GM21825 (cell line): ENCODE results near the gene MEIS1.

Experiments
- ATAC-seq: cut with Tn5 transposase; IDR thresholded peaks from one replicate; pipeline ENCODE4 v1.9.1; 2021; ENCODE audit warnings: mild to moderate bottlenecking, moderate library complexity; ENCODE audit not compliant: unreplicated experiment

Gene MEIS1

DNA sequence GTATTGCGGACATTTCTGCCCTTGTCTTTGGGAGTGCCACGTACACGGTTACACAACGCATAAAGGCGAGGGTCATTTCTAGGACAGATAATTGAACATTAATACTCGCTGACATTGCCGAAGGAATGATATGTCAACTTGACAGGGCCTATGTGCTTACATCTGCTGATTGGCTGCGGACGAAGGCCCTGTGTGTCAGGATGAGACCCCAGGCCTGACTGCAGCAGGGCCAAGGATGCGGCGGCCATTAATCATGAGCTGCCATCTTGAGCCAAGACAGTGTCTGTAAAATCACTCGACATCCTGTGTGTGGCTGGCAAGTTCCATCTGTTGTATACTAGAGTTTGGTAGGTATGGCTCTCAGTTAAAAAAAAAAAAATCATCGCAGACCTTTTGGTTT, 96.6 kb downstream of the MEIS1 start:
- ATAC-seq, result no peak

DNA sequence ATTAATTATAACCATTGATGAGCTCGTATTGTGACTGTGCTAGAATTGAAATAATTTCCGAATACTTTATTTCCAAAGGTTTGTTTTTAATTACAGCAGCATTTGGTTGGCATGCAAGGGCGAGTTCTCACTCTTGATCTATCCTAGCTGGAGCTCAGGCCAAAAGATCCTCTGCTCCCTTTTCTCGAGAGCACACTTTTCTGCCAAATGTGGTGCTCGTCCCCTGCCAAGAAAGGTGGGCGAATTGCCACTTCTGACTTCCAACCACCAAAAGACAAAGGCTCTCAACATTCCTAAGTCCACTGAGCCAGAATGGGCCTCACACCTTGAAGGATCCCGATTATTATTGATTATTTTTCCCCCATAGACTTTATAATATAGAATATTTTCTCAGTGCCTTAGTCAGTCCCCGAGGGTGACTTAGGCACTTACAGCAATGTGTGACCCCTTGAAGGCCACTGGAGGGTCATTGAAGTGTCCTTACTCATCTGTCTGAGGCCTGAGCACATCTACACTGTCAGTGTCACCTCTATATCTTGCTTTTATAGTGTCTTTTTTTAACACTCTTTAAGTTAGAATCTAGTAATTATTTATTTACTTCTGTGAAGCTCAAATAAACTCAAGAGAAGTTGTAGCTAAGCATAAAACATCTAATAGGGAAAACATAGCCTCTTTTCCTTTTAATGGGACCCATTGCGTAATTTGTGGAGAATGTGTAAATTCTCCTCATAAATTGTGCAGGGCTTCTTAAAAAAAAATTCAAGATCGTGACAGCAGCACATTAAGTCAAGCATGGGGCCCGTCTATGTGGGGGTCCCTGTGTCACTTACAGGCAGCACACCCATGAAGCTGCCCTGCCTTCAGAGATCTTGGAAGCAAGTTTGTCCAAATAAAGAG, 98.3 kb downstream of the MEIS1 start:
- no peak for ATAC-seq

DNA sequence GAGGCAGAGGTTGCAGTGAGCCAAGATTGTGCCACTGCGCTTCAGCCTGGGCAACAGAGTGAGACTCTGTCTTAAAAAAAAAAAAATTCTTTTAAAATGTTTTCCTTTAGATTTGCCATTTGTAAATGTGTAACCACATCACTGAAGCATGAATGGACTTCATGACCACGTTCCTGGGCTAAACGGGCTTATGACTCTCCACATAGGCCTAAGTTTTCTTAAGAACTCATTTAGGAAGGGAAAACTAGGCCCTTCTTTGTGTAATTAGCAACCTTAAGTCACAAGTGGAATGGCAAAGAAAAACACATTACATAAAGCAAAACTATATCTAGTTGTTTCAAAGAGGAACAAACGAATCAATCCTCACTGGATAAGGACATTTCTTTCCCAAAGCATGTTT, 99.5 kb downstream of the MEIS1 start:
- no peak for ATAC-seq

DNA sequence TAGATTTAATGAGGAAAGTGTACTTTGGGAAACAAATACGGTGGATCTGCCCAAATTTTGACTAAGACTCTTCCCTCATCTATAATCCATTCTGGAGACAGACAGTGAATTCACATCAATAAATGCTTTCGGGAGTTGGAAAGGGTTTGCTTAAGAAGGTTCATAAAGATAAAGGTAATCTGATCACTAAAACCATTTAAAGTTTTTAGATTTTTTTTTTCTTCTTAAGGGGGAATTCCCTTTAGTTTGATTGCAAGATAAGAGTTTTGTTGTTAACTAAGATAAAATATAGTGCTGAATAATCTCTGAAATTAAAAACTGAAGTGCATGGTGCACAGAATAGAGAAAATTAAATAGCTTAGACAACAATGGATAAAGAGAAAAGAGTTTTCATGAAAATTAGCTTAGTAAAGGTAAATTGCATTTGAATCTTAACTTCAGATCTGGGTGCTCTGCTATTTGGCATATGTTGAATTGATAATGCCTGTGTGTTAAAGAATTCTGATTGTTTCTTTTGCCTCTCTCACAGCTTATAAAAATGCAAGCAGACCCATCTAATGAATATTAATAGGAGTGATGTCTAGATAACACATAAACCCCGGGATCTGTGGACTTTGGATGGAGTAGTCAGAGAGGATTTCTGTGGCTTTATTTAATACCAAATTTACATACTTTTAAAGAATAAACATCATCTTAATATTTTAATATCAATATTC, 100.8 kb downstream of the MEIS1 start:
- ATAC-seq, result no peak

DNA sequence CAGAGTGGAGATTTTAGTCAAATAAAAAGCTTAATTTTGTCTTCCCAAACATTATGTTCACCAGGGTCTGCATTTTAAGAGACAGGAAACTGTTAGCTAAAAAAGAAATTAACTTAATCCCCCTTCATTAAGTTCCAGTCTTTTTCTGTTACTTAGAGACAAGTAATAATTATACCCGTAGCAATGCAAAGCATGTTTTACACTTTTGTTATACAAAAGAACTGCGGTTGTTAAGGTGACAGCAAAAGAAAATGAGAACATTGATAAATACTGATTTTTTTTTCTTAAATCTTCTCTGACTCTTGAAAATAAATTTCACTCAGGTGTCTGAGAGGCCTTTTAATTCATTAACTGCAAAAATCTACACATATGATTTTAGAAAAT, 101.4 kb downstream of the MEIS1 start:
- ATAC-seq, result no peak

DNA sequence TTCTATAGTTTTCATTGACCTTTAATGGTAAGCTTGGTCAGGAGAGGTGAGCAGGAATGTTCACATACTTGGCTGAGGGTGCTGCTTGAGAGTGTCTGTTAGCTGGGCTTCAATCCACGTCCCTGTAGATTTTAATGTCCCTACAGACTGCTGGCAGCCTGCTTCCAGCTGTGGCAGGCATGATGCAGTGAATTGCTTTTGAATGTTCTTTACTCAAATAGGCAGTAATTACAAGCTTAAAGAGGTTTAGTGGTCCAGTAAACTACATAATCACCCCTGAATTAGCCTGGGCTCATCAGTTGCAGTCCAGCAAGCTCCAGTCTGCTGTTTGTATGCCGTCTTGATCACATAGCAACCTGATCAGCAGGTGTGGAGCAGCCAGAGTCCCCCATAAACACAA, 102.1 kb downstream of the MEIS1 start:
- ATAC-seq, result no peak

DNA sequence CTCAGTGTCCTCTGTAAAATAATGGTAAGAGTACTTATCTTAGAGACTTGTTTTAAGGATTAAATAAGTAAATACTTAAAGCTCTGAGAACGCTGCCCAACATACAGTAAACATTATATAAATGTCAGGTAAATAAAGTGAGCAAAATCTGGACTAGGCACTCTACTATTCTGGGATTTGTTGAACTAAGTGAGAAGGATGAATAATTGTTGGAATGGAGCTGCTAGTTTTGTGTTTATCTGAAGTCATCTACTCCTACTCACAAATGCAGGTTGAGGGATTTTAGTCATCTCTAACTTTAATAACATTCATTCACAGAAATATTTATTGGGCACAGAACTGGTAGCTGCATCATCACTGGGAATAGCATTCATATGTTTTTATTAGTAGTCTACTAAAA, 103.4 kb downstream of the MEIS1 start:
- no peak for ATAC-seq

DNA sequence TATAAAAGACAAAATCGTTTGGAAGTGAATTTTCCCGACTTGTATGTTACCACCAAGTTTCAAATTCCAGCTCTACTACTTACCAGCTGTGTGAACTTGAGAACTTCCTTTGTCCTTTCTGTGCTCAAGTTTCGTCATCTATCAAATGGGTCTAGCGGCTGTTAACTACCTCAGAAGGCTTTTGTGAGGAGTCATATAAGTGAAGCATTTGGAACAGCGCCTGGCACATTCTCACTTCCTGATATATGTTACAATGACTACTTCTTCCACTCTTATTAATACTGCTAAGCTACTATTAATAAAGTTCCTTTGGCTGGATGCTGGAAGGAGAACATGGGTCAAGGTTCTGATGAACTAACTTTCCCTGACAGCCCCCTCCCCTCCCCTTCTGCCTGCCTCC, 104.5 kb downstream of the MEIS1 start:
- no peak for ATAC-seq

DNA sequence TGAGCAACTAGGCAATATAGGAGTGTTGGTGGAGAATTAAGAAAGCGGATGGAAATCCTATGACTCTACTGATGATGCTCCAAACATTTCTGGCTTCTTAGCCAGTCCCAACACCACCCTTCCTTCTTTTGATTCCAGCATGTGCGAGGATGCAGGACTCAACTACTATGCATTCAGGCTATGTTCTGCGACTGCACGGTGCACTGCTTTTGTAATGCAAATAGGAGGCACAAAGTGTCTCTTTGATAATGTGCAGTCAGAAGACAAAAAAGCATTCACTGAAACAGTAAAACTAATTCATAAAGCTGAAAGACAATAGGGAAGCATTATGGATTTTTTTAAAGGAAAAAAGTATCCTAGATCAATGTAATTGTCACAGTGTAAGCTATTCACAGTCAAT, 106.7 kb downstream of the MEIS1 start:
- no peak for ATAC-seq

DNA sequence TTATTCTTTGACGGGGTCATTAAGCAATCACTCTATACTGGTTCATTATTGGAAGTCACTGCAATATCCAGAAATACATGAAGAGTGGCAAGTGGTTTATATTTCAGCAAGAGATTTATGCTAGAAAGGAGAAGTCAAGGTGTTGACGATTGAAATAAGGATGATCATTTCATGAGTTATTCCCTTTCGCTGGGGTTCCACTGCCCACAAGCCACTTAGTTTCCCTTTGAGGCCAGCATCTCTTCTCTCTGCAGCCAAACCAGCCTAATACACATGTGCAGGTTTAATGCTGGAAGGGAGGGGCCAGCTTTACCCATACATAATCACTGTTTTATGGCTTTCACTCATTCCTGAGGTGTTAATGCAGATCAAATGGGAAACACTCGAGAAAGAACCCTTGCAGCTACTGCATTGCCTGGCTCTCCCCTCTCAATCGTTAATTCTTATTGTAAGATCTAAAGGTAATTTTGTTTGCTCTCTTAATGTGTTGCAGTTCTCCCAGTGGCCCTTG, 108.4 kb downstream of the MEIS1 start:
- ATAC-seq, result no peak

DNA sequence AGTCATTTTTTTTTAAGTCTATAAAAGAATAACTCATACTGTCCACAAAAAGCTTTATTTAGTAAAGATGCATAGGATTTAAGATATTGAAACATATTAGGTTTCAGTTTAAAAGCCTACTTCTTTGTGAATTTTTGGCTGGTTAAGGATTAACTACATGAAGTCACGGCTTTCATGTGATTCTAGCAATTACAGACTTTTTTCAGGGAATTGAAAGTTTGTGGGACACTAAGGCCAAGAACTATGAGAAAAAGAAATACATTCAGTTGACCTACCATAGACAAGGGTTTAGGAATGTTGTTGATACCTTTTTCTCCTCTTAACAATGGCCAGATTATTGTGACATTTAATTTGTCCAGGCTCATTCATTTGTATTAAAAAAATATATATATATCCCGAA, 109.3 kb downstream of the MEIS1 start:
- no peak for ATAC-seq

DNA sequence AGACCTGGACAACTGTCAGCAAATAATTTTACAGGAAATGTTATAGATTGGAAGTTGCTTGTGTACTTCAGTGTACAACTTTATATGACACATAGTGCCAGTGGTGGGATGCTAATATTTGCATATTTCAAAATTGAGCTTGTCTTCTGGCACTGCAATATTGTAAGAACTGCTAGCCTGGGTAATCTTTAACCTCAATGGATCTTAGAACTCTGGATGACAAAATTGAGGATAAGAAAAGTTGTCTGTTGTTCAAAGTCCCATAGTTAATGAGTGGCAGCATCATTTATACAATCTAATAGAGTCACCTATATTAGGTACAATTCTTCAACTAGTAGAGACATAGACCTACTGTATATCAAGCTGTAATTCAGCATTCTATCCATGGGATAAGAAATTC, 110.3 kb downstream of the MEIS1 start:
- ATAC-seq, result no peak

DNA sequence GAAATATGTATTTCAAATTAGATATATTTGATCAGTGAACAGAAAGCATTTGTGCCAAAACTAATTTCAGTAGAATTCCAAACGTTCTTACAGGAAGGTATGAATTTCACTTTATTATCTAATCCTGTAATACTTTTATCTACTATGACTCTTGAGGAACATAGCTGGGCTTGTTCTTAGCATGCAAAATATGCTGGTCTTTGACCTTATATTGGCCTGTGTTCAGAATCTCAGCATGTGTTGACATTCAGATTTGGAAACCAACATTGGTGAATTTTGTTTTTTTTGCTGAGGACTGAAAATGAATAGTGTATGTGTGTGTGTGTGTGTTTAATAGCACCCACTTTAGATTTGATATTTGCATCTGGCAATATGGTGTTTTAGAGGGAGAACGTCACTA, 112.2 kb downstream of the MEIS1 start:
- no peak for ATAC-seq

DNA sequence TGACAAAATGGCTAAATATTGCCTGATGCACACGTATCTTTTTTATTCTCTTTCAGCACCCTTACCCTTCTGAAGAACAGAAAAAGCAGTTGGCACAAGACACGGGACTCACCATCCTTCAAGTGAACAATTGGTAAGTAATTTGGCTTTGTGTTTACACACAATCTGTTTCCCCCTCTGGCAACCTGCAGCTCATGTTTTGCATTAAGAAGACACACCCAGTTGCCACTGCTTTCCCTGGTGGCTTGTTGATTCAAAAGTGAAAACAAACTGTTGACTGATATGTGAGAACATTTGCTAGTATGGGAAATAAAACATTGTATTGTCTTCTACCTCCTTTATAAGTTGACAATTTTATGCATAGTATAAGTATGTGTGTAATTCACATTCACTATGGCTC, 113.0 kb downstream of the MEIS1 start:
- ATAC-seq, result no peak

DNA sequence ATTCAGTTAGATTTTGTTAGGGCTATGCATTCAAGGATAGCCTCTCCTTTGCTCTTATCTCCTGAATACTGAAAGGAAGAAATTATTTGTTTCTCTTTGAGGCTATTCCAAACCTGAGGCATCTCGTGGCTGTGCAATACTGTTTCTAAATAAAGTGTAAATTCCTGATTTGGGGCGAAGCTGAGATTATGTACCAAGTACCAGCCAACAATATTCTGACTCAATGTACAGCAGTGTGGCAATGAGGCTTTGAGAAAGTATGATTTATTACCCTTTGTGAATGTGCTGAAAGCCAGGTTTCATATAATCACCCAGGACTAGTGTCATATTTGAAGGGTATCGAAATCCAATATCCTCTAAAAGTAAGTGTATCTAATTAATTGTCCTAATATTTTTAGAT, 113.5 kb downstream of the MEIS1 start:
- ATAC-seq, result no peak

DNA sequence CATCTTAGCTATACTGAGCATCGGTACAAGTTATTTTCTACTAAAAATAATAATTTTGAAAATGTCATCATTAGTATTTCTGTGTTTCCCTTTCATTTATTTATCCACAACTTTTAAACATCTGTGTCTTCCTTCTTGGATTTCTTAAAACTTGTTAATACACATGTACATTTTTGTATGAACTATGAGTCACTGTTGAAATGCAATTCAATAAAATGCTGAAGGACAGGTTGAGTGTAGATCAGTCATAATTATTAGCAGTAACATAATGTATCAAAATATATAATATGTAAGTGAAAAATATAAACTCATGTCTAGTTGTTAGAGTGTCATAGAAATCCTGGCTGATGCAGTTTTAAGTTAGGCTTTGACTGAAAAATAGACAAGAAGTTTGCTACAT, 115.9 kb downstream of the MEIS1 start:
- no peak for ATAC-seq

DNA sequence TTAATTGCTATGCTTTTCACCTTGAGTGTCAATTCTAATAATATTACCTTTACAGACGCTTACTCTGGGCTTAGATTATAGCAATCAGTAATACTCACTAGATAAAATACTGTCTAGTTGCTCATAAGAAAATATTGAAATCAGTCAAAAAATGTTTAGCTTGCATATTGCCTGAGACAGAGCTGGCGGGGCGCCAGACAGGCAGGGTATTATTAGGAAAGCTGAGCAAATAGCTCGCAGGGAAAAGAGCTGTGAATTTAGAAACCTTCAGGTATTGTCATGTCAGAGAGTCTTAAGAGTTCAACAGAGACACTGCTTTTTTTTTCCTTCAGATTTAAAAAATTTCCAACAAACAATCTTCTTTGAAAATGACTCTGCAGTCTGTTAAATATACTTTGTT, 118.4 kb downstream of the MEIS1 start:
- ATAC-seq, result no peak

DNA sequence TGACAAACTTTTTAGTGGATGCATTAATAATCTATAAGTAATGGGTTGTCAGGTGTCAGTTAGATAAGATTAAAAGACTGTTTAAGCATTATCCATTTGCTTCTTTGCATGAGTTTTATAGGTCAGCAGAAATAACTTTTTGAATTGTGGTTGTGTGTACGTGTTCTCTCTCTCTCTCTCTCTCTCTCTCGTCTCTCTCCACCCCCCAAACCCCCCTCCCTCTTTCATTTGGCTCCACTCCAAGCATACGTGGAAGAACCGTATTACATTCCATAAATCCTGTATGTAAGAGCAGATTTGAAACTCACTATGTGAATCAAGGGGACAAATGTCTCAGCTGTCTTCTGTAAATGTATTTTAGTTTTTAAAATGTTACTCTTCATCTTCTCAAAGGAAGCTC, 120.2 kb downstream of the MEIS1 start:
- ATAC-seq, result no peak

DNA sequence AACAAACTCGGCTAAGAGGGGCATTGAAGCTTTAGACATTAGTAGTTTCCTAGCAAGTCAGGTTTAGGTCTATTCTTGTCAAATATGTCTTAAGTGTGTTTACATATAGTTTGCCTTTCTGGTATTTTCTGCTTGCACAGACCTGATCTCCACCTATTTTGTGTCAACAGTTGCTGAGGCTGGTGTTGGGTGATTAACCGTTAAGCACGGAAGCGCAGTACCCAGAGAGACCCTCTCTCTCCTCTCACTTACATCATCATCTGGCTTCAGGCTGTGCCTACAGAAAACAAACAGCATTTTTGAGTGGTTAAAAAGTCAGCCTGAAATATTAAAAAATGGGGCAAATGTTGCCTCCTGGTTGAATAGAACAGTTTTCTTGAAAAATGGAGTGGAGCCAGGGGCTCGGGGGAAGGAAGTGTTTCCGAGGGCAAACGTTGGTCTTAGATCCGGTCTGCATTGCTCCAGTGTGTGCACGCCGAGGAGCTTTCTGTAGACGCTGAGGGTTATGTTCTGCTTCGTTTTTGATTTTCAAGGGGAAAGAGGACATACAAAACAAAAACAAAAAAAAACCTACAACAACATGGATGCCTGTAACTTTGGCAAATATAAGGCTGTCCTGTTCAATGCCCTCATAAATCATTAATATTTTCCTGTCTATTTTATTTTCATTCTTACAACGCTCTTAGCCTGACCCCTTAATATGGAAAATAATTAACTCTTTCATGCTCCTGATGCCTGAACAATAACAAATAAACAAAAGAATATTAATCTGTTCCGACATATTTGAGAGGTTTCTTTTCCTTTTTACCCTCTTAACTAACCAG, 120.8 kb downstream of the MEIS1 start:
- ATAC-seq, result no peak

DNA sequence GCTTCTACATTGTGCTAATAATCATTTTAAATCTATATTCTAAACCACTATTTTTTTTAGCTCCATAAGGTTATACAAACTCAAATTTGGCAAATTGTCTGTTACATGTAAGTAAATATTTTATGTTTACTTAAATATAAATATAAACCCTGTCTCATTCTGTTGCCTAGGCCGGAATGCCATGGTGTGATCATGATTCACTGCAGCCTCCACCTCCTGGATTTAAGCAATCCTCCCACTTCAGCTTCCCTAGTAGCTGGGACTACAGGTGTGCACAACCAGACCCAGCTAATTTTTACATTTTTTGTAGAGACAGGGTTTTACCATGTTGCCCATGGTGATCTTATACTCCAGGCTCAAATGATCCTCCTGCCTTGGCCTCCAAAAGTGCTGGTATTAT, 124.7 kb downstream of the MEIS1 start:
- no peak for ATAC-seq

DNA sequence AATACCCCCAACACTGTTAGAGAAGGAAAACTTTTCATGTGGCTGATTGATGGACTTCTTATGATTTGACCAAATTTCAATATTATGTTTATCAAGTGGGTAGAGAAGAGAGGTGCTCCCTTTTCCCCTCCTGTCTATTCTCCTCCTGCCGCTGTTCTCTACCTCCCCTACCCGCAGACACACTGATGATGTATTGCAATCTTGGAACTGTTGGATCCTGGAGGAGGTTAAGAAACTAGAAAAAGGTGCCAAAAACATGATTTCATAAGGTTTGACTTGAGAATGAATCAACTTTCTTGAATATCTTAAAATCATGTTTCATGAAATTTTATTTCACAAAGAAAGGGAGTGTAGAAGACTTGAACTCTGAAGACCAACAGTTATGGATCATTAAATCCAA, 125.8 kb downstream of the MEIS1 start:
- no peak for ATAC-seq
